Activated naive CD4-positive, alpha-beta T cell treated with anti-CD3 and anti-CD28 coated beads, Interleukin-2, amount 50 U/mL, for 72 hours (primary cell): Measurements from ENCODE around the gene KLF2. TPM values are rescaled to one million over a fixed set of nuclear protein-coding genes. Genes with fewer than 3 reads are reported as not detected.
"Not testable (repeated sequence)": the region's sequence is repeated elsewhere in the genome, so short reads cannot be mapped to it uniquely, and the experiment has no call there.

Experiments used
- ATAC-seq, 2 donors: fragments of 150-1000 bp; cut with Tn5 transposase; 2 replicates each; pipeline ENCODE4 v1.10.0; 2021; ENCODE audit warnings: mild to moderate bottlenecking in 2 of 2, moderate library complexity in 2 of 2
- DNase-seq, 2 donors: peaks; one replicate each; pipeline ENCODE4 v3.0.0; 2021 to 2022; ENCODE audit warnings: low spot score in 2 of 2
- H3K27ac Mint-ChIP-seq, 2 donors: one replicate each; pipeline ENCODE4 v1.8.0; 2022; ENCODE audit warnings: mild to moderate bottlenecking in 2 of 2, mixed read lengths in 2 of 2
- H3K36me3 Mint-ChIP-seq, 2 donors: one replicate each; pipeline ENCODE4 v1.8.0; 2022; ENCODE audit warnings: mixed read lengths in 2 of 2
- H3K9me3 Mint-ChIP-seq, 2 donors: one replicate each; pipeline ENCODE4 v1.8.0; 2022; ENCODE audit warnings: mixed read lengths in 2 of 2
- total RNA-seq, 2 donors: library from RNA; stranded (reverse); gene quantifications; one replicate each; pipeline ENCODE4 v1.2.3, GENCODE V29; 2022

KLF2 gene
- total RNA-seq, 2 donors from 2014 or later: 0.56 to 0.57 TPM

- no peak for ATAC-seq
Observed at GRCh38 chr19:16301999-16302694, 22.5 kb upstream of the KLF2 start.

GRCh38 chr19:16303755-16304154, 20.9 kb upstream of the KLF2 start:
- H3K27ac Mint-ChIP-seq: no peak overlapping the region
- DNase-seq (no peak), ATAC-seq (no peak)
- no peaks in the 10 kb centered on the region for H3K9me3 Mint-ChIP-seq
- H3K36me3 Mint-ChIP-seq: no peaks in the 10 kb centered on the region

More at GRCh38 chr19:16301999-16302694, 22.5 kb upstream of the KLF2 start:
- Mint-ChIP-seq H3K36me3 (no peaks in the 10 kb centered on the region), H3K9me3 (no peaks in the 10 kb centered on the region), H3K27ac (no peak overlapping the region)
- DNase-seq: no peak

GRCh38 chr19:16304511-16304910, 20.1 kb upstream of the KLF2 start:
- not testable (repeated sequence) for ATAC-seq, H3K9me3 Mint-ChIP-seq, H3K27ac Mint-ChIP-seq, H3K36me3 Mint-ChIP-seq, DNase-seq

- not testable (repeated sequence) for H3K9me3 Mint-ChIP-seq, ATAC-seq, H3K36me3 Mint-ChIP-seq, DNase-seq, H3K27ac Mint-ChIP-seq
Observed at GRCh38 chr19:16305060-16305459, 19.6 kb upstream of the KLF2 start.

- no peak for DNase-seq
- H3K9me3 Mint-ChIP-seq: no peaks in the 10 kb centered on the region
- no peak overlapping the region for H3K27ac Mint-ChIP-seq
- ATAC-seq: no peak
- H3K36me3 Mint-ChIP-seq: no peaks in the 10 kb centered on the region
Observed at GRCh38 chr19:16306728-16307402, 17.8 kb upstream of the KLF2 start.

GRCh38 chr19:16308081-16308480, 16.5 kb upstream of the KLF2 start:
- Mint-ChIP-seq H3K27ac (no peak overlapping the region), H3K36me3 (no peaks in the 10 kb centered on the region), H3K9me3 (no peaks in the 10 kb centered on the region)
- ATAC-seq: no peak
- no peak for DNase-seq

GRCh38 chr19:16309643-16310042, 15.0 kb upstream of the KLF2 start:
- no peak for ATAC-seq

GRCh38 chr19:16315825-16316505, 8.7 kb upstream of the KLF2 start:
- H3K9me3 Mint-ChIP-seq: peaks cover 0 to 4% of the 10 kb centered on the region in 2 donors
- ATAC-seq (no peak), DNase-seq (no peak)
- H3K27ac Mint-ChIP-seq: no peak overlapping the region
- H3K36me3 Mint-ChIP-seq: no peaks in the 10 kb centered on the region

More at GRCh38 chr19:16309643-16310042, 15.0 kb upstream of the KLF2 start:
- H3K27ac Mint-ChIP-seq: no peak overlapping the region
- no peaks in the 10 kb centered on the region for H3K36me3 Mint-ChIP-seq
- no peak for DNase-seq
- no peaks in the 10 kb centered on the region for H3K9me3 Mint-ChIP-seq

- ATAC-seq (no peak), DNase-seq (no peak)
- no peaks in the 10 kb centered on the region for H3K36me3 Mint-ChIP-seq
- H3K27ac Mint-ChIP-seq: no peak overlapping the region
- H3K9me3 Mint-ChIP-seq: peaks cover 0 to 4% of the 10 kb centered on the region in 2 donors
Observed at GRCh38 chr19:16316506-16316882, 8.1 kb upstream of the KLF2 start.

GRCh38 chr19:16319481-16319880, 5.1 kb upstream of the KLF2 start:
- Mint-ChIP-seq H3K27ac (no peak overlapping the region), H3K9me3 (peaks cover 0 to 4% of the 10 kb centered on the region in 2 donors), H3K36me3 (no peaks in the 10 kb centered on the region)
- no peak for DNase-seq
- ATAC-seq: no peak

GRCh38 chr19:16320987-16321386, 3.6 kb upstream of the KLF2 start:
- DNase-seq (no peak), ATAC-seq (no peak)
- H3K36me3 Mint-ChIP-seq: no peaks in the 10 kb centered on the region
- peaks cover 0 to 4% of the 10 kb centered on the region in 2 donors for H3K9me3 Mint-ChIP-seq
- no peak overlapping the region for H3K27ac Mint-ChIP-seq

- H3K27ac Mint-ChIP-seq: no peak overlapping the region
- H3K9me3 Mint-ChIP-seq: no peaks in the 10 kb centered on the region
- H3K36me3 Mint-ChIP-seq: no peaks in the 10 kb centered on the region
- ATAC-seq (no peak), DNase-seq (no peak)
Observed at GRCh38 chr19:16325161-16325527, 518 bp downstream of the KLF2 start.

GRCh38 chr19:16325641-16326400, 1.2 kb downstream of the KLF2 start:
- no peak for ATAC-seq
- Mint-ChIP-seq H3K27ac (no peak overlapping the region), H3K9me3 (no peaks in the 10 kb centered on the region), H3K36me3 (no peaks in the 10 kb centered on the region)
- DNase-seq: no peak

GRCh38 chr19:16326401-16327168, 2.0 kb downstream of the KLF2 start:
- Mint-ChIP-seq H3K9me3 (no peaks in the 10 kb centered on the region), H3K27ac (no peak overlapping the region), H3K36me3 (no peaks in the 10 kb centered on the region)
- no peak for ATAC-seq
- DNase-seq: no peak

GRCh38 chr19:16327169-16327475, 2.5 kb downstream of the KLF2 start:
- no peak for ATAC-seq
- Mint-ChIP-seq H3K27ac (no peak overlapping the region), H3K36me3 (no peaks in the 10 kb centered on the region), H3K9me3 (no peaks in the 10 kb centered on the region)
- DNase-seq: no peak

GRCh38 chr19:16327501-16327900, 2.9 kb downstream of the KLF2 start:
- Mint-ChIP-seq H3K9me3 (no peaks in the 10 kb centered on the region), H3K27ac (no peak overlapping the region), H3K36me3 (no peaks in the 10 kb centered on the region)
- DNase-seq (no peak), ATAC-seq (no peak)
